Activated gamma-delta T cell treated with Interleukin-2 at 50 U/mL for 16 hours (primary cell): ENCODE measurements around the gene CRK.

Source experiments
- DNase-seq: peaks from one replicate; pipeline ENCODE4 v3.0.0-alpha.2; 2020

The CRK gene

DNA sequence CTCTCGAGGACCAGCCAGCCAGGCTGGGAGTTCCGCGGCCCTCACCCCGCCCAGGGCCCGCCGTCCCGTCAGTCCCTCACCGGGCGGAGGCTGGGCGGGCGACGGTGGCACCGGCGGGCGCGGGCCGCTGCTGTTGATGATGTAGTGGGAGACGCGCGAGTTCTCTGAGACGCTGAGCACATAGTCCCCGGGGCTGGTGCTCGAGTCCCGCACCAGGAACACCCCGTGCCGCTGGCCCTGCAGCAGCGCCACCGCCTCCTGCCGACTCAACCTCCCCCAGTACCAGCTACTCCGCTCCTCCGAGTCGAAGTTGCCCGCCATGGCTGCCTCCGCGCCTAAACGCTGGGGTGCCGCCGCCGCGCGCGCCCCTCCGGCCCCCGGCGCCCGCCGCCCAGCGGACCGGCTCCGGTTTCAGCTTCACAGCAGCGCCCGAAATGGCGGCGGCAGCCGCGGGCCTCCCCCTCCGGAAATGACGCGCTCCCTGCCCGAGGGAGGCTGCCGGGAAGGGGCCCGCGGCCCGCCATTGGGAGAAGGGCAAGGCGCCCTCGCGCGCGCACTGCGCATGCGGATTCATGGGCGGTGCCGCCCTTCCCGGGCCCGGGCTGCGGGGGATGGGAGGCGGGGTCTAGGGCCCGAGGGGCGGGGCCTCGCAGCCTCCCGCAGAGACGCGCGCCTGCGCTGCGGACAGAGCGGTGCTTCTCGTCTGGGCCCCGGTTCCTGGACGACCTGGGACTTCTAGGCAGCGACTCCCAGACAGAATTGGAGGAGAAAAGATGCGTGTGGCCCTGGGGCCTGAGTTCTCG, at the start of gene CRK:
Gene CRK, minus strand, starts transcription at position 436 of the 803 bp plus-strand sequence. Its CDS starts 115 bp downstream, at position 321.
- DNase-seq: peak; percentile 98

- DNase-seq: no peak
These were observed 49.6 kb upstream of the CRK start for GRCh38 chr17:1505586-1505985.

DNA sequence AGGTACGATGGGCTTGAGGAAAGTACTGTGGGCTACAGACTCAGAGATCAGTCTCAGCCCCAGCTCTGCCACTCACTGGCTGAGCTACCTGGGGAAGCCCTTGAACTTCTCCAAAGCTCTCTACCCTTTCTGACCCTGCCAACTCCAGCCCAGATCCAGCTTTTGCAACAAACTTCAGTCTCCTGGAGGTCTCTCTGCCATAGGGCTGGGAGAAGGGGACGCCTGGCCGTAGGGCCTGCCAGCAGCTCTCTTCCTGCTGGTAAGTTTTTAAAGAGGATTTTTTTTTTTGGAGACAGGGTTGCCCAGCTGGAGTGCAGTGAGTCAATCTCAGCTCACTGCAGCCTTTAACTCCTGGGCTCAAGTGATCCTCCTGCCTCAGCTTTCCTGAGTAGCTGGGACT, 48.8 kb upstream of the CRK start:
- DNase-seq: no peak

- no peak for DNase-seq
These were observed 47.7 kb upstream of the CRK start for GRCh38 chr17:1503699-1504098.

GRCh38 chr17:1498869-1499268, 42.8 kb upstream of the CRK start:
- DNase-seq: no peak

- DNase-seq: no peak
These were observed 42.2 kb upstream of the CRK start for GRCh38 chr17:1498233-1498632.

DNA sequence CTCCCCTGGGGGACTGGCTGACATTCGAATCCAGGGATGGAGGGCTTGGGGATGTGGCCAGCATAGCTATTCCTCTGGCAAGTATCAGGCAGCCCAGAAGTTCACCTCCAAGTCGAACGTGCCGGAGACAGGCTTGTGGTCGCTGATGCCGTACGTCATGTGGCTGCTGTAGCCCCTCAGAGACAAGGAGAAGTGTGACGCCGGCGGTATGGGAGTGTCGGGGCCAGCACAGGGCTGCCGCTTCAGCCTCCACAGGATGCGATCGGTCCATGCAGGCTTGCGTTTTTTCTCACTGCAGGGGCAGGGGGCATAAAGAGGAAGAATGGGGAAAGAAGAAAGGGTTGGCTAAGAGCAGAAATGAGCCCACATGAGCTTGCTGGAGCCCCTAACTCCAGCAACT, 41.8 kb upstream of the CRK start:
- no peak for DNase-seq

DNA sequence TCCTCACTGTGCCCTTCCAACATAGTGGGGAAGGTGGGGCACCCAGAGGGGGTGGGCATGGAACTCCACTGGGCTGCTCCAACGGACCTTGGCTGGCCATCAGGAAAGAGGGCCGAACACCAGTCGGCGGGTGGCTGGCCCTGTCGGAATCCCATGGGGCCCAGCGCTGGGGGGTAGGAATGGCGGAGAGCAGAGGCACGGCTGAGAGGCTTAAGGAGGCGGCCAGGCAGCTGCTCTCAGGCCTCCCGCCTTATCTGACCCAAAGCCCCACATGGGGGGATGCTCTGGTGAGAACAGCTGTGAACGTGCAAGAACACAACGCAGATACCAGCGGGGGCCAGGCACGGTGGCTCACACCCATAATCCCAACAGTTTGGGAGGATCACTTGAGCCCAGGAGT, 40.8 kb upstream of the CRK start:
- DNase-seq: no peak

- DNase-seq: no peak
These were observed 39.4 kb upstream of the CRK start for GRCh38 chr17:1495265-1495989.

DNA sequence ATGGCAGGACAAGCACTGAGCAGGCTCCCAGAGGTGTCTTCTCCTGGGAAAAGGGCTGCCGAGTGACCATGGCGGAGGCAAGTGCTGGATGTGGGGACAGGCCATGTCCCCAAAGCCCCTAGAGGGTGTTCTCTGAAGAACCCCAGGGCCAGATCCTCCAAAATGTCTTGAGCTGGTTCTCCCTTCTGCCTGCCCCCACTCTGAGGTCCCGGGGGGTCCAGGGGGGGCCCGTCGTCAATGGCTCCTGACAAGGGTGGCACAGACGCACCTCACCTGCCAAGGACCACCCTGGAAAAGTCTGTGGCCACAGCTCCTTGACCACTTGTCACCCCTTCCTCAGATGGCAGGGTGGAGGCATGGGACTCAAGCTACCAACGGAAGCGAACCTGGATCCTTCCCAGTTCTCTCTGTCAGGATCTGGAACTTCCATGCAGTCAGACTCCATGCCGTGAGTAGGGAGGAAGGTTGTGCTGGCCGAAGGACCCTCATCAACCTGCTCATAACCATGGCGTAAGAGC, 38.8 kb upstream of the CRK start:
- DNase-seq: no peak

GRCh38 chr17:1494203-1494602, 38.2 kb upstream of the CRK start:
- no peak for DNase-seq

GRCh38 chr17:1493291-1493980, 37.4 kb upstream of the CRK start:
- no peak for DNase-seq

GRCh38 chr17:1492249-1493206, 36.5 kb upstream of the CRK start, which contains the start of gene MYO1C:
Gene MYO1C, minus strand, starts transcription at chr17:1492686. Its CDS starts 199 bp downstream, at chr17:1492487.
- DNase-seq: no peak

DNA sequence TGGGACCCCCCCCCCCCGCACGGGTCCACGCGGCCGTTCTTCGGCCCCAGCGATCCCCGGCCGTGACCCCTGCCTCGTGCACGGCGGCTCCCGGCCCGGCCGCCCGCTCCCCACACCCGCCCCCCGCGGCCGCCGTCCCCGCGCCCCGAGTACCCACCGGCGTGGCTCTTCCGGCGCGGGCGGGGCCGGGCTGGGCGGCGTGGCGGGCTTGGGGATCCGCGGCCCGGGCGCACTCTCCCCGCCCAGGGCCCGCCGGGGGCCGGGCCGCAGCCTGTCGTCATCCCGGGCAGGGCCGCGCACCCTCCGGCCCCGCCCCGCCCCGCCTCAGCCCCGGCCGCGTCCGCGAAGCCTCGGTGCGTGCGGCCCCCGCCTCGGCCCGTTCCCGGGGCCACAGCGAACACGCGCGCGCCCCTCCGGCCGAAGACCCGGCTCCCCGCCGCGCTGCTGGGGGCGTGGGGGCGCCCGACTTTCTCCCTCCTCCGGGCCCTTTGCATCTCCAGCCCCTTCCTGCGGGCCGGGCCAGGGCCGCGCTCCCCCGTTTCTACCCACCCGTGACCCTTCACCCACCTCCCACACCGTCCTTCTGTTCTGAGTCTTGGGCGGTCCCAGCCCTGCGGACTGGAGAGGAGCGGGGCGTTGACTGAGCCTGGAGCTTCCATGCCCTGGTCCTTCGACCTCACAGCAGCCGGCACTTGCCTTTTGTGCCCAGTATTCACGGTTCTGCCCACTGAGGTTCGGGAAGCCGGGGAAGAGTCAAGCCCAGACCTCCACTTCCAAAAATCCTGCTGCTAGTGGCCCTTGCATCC, 35.6 kb upstream of the CRK start:
- DNase-seq: no peak

- peak; percentile 56 for DNase-seq
These were observed 34.8 kb upstream of the CRK start for GRCh38 chr17:1490643-1491442.

DNA sequence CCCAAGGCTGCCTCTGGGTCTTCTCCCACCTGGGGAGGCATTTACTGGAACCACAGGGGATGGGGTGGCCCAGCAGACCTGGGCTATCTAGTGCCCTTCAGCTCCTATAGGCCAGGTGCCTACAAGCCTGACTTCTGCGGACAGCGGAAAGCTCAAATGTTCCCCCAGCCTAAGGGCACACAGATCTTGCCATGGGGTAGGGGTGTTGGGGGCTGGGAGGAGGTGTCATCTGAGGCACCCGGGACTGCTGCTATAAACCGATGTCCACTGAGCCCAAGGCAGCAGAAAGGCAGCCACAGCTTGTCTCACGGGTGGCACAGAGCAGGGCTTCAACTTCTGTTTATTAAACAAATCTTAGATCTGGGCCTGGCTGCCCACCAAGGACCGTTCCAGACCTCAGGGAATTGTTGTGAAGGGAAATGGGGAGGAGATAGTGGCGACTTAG, 32.8 kb upstream of the CRK start:
- no peak for DNase-seq

GRCh38 chr17:1487939-1488825, 32.1 kb upstream of the CRK start:
- DNase-seq: peak; percentile 61

- peak; percentile 72 for DNase-seq
These were observed 31.0 kb upstream of the CRK start for GRCh38 chr17:1486802-1487695.
